GM18505 (cell line): Measurements from ENCODE around the gene AUTS2.

ENCODE experiments used
- ATAC-seq: cut with Tn5 transposase; IDR thresholded peaks from one replicate; pipeline ENCODE4 v1.9.1; 2021; ENCODE audit not compliant: unreplicated experiment
- POLR2A ChIP-seq: IDR thresholded peaks from 4 replicates; pipeline ENCODE4 v1.6.1; 2011; ENCODE audit warnings: borderline replicate concordance; ENCODE audit not compliant: insufficient read depth, insufficient read length; ENCODE audit errors: extremely low read depth

The AUTS2 gene

GRCh38 chr7:70233776-70234175 lies 635.5 kb downstream of the AUTS2 start:
- no peak for ATAC-seq
- TF ChIP-seq POLR2A: no peak

GRCh38 chr7:70237256-70237655 lies 639.0 kb downstream of the AUTS2 start:
- no peak for ATAC-seq
- no peak for TF ChIP-seq POLR2A

- ATAC-seq: peak; percentile 99
- peak; percentile 50 for TF ChIP-seq POLR2A
Measured at GRCh38 chr7:70237831-70238575, 639.7 kb downstream of the AUTS2 start.

- no peak for ATAC-seq
- no peak for TF ChIP-seq POLR2A
Measured at GRCh38 chr7:70239918-70240317, 641.6 kb downstream of the AUTS2 start.

- no peak for TF ChIP-seq POLR2A
- ATAC-seq: no peak
Measured at GRCh38 chr7:70240873-70241272, 642.6 kb downstream of the AUTS2 start.

GRCh38 chr7:70241536-70242175 lies 643.4 kb downstream of the AUTS2 start:
- no peak for ATAC-seq
- no peak for TF ChIP-seq POLR2A

GRCh38 chr7:70242826-70243225 lies 644.6 kb downstream of the AUTS2 start:
- TF ChIP-seq POLR2A: no peak
- ATAC-seq: no peak

- TF ChIP-seq POLR2A: no peak
Measured at GRCh38 chr7:70243443-70243842, 645.2 kb downstream of the AUTS2 start.

GRCh38 chr7:70257921-70258320 lies 659.6 kb downstream of the AUTS2 start:
- TF ChIP-seq POLR2A: no peak
- ATAC-seq: no peak

More at GRCh38 chr7:70243443-70243842, 645.2 kb downstream of the AUTS2 start:
- no peak for ATAC-seq

GRCh38 chr7:70259502-70259901 lies 661.2 kb downstream of the AUTS2 start:
- ATAC-seq: no peak
- no peak for TF ChIP-seq POLR2A

GRCh38 chr7:70263471-70264255 lies 665.4 kb downstream of the AUTS2 start:
- no peak for TF ChIP-seq POLR2A
- ATAC-seq: no peak

- no peak for TF ChIP-seq POLR2A
- no peak for ATAC-seq
Measured at GRCh38 chr7:70266186-70266585, 667.9 kb downstream of the AUTS2 start.

- TF ChIP-seq POLR2A: no peak
- no peak for ATAC-seq
Measured at GRCh38 chr7:70267381-70268120, 669.3 kb downstream of the AUTS2 start.
